PC-9 (cell line): ENCODE measurements around the gene CCNY. TPM values are rescaled to one million over a fixed set of nuclear protein-coding genes. Genes with fewer than 3 reads are reported as not detected.

Experiments
- BruUV-seq: library from RNA; stranded (reverse); fragments of 400-500 nt; replicated peaks from 2 replicates; lab custom pipeline; 2021; lab: Mats Ljungman, UMichigan
- CTCF ChIA-PET: fragments of 300-600 bp; sonication (Branson Sonifier 250); formaldehyde crosslinking; loops from one replicate; lab custom pipeline; 2022; ENCODE audit warnings: antibody characterized with exemption; lab: Charles Lee
- POLR2A ChIA-PET: fragments of 300-600 bp; sonication (Branson Sonifier 250); formaldehyde crosslinking; loops from one replicate; lab custom pipeline; 2022; ENCODE audit warnings: antibody characterized with exemption; ENCODE audit not compliant: unreplicated experiment; lab: Charles Lee
- DNase-seq, 2 experiments: peaks; one replicate each; pipeline versions ENCODE4 v3.0.0 to v3.0.0-alpha.2; 2015 to 2022; ENCODE audit warnings: mixed read lengths in 1 of 2
- H2AFZ ChIP-seq: fragments of 200-600 bp; sonication (generic); 2 replicates; pipeline ENCODE4 v1.8.1; 2017; ENCODE audit warnings: antibody characterized with exemption
- H3F3A ChIP-seq: fragments of 200-600 bp; sonication (generic); 2 replicates; pipeline ENCODE4 v1.8.1; 2017; ENCODE audit warnings: antibody characterized with exemption, mild to moderate bottlenecking, low read depth; ENCODE audit not compliant: insufficient read depth
- H3K27ac ChIP-seq: fragments of 200-600 bp; sonication (generic); 2 replicates; pipeline ENCODE4 v1.6.1; 2016; ENCODE audit warnings: mixed run types
- H3K27me3 ChIP-seq: fragments of 200-600 bp; sonication (generic); 2 replicates; pipeline ENCODE4 v1.6.1; 2016; ENCODE audit warnings: low read depth, mixed run types; ENCODE audit not compliant: insufficient read depth
- H3K36me3 ChIP-seq: fragments of 200-600 bp; sonication (generic); 2 replicates; pipeline ENCODE4 v1.6.1; 2016; ENCODE audit warnings: low read depth, mixed run types
- H3K4me1 ChIP-seq: fragments of 200-600 bp; sonication (generic); replicated peaks from 2 replicates; pipeline ENCODE4 v1.6.1; 2016; ENCODE audit warnings: mixed run types; ENCODE audit not compliant: insufficient read depth
- H3K4me2 ChIP-seq: fragments of 200-600 bp; sonication (generic); 2 replicates; pipeline ENCODE4 v1.6.1; 2017; ENCODE audit warnings: mixed run types
- H3K4me3 ChIP-seq: fragments of 200-600 bp; sonication (generic); 2 replicates; pipeline ENCODE4 v1.6.1; 2016; ENCODE audit warnings: mixed run types
- H3K79me2 ChIP-seq: fragments of 200-600 bp; sonication (generic); 2 replicates; pipeline ENCODE4 v1.6.1; 2017; ENCODE audit warnings: low read depth, mixed run types
- H3K9me2 ChIP-seq: fragments of 200-600 bp; sonication (generic); 2 replicates; pipeline ENCODE4 v1.8.1; 2017; ENCODE audit warnings: mild to moderate bottlenecking; ENCODE audit not compliant: insufficient read depth
- H3K9me3 ChIP-seq: fragments of 200-600 bp; sonication (generic); 2 replicates; pipeline ENCODE4 v1.8.1; 2016; ENCODE audit warnings: low read depth; ENCODE audit not compliant: insufficient read depth
- H4K20me1 ChIP-seq: fragments of 200-600 bp; sonication (generic); 2 replicates; pipeline ENCODE4 v1.8.1; 2017; ENCODE audit not compliant: insufficient read depth
- CTCF ChIP-seq: fragments of 200-600 bp; sonication (generic); conservative IDR thresholded peaks from 2 replicates; pipeline ENCODE4 v1.6.1; 2017; ENCODE audit warnings: mixed run types, antibody characterized with exemption, mild to moderate bottlenecking, moderate library complexity
- EZH2 ChIP-seq: fragments of 200-600 bp; sonication (generic); IDR thresholded peaks from 2 replicates; pipeline ENCODE4 v1.8.0; 2017; ENCODE audit warnings: antibody characterized with exemption, low read depth
- intact Hi-C: fragments of 100-400 bp; cut with micrococcal nuclease; formaldehyde crosslinking; loops from one replicate; pipeline ENCODE4 v1.10.0; 2022; ENCODE audit not compliant: unreplicated experiment
- total RNA-seq: library from RNA; stranded (reverse); gene quantifications from 2 replicates; pipeline ENCODE4 v1.2.3, GENCODE V29; 2021

CCNY gene
- total RNA-seq, 1 experiment from 2014 or later, result 69.5 TPM

GRCh38 chr10:35347899-35348608 lies 11.7 kb downstream of the CCNY start:
- H3K27ac ChIP-seq, result no peak overlapping the region
- TF ChIP-seq EZH2 (no peak), CTCF (no peak)
- no peaks in the 10 kb centered on the region for H3F3A ChIP-seq
- no peaks in the 10 kb centered on the region for H3K36me3 ChIP-seq
- ChIA-PET CTCF (no interaction called here), POLR2A (interaction anchor here (0.6 kb wide), 1 partner anchor 221 kb away, joined by 4 read pairs; the partner anchor contains the start of gene CREM)
- no peaks in the 10 kb centered on the region for H3K4me1 ChIP-seq
- no peak overlapping the region for H3K4me2 ChIP-seq
- DNase-seq, result no peak
- no peaks in the 10 kb centered on the region for H3K9me2 ChIP-seq
- peaks cover 87% of the 10 kb centered on the region for H3K79me2 ChIP-seq
- intact Hi-C loops, result no loop called here
- no peaks in the 10 kb centered on the region for H3K27me3 ChIP-seq
- H3K4me3 ChIP-seq, result no peak overlapping the region
- no peaks in the 10 kb centered on the region for H3K9me3 ChIP-seq
- no TSS peak for BruUV-seq
- peaks cover 32% of the 10 kb centered on the region for H4K20me1 ChIP-seq
- no peak overlapping the region for H2AFZ ChIP-seq

GRCh38 chr10:35348609-35349388 lies 12.5 kb downstream of the CCNY start:
- BruUV-seq, result no TSS peak
- no peaks in the 10 kb centered on the region for H3F3A ChIP-seq
- H3K9me2 ChIP-seq, result no peaks in the 10 kb centered on the region
- TF ChIP-seq CTCF (no peak), EZH2 (no peak)
- no peaks in the 10 kb centered on the region for H3K36me3 ChIP-seq
- CTCF ChIA-PET, result no interaction called here
- H3K27ac ChIP-seq, result no peak overlapping the region
- H3K9me3 ChIP-seq, result no peaks in the 10 kb centered on the region
- POLR2A ChIA-PET, result interaction anchor here (0.5 kb wide), 1 partner anchor 240 kb away, joined by 16 read pairs; no protein-coding TSS in a partner anchor
- H3K4me3 ChIP-seq, result no peak overlapping the region
- H3K4me2 ChIP-seq, result no peak overlapping the region
- H2AFZ ChIP-seq, result no peak overlapping the region
- no peaks in the 10 kb centered on the region for H3K4me1 ChIP-seq
- intact Hi-C loops, result no loop called here
- H3K79me2 ChIP-seq, result peaks cover 90% of the 10 kb centered on the region
- DNase-seq, result no peak
- H4K20me1 ChIP-seq, result peaks cover 29% of the 10 kb centered on the region
- no peaks in the 10 kb centered on the region for H3K27me3 ChIP-seq

GRCh38 chr10:35349389-35349915 lies 13.1 kb downstream of the CCNY start:
- intact Hi-C loops, result no loop called here
- peaks cover 25% of the 10 kb centered on the region; the same call in 1 of the 2 replicates for H4K20me1 ChIP-seq
- CTCF ChIA-PET, result no interaction called here

More at GRCh38 chr10:35349389-35349915, 13.1 kb downstream of the CCNY start:
- Histone ChIP-seq H3K9me2 (no peaks in the 10 kb centered on the region), H3K4me2 (no peak overlapping the region), H3K4me1 (no peaks in the 10 kb centered on the region), H2AFZ (no peak overlapping the region), H3K9me3 (no peaks in the 10 kb centered on the region), H3K79me2 (peaks cover 90% of the 10 kb centered on the region), H3K27me3 (no peaks in the 10 kb centered on the region), H3K36me3 (no peaks in the 10 kb centered on the region), H3K27ac (no peak overlapping the region), H3F3A (no peaks in the 10 kb centered on the region), H3K4me3 (no peak overlapping the region)
- BruUV-seq, result no TSS peak
- no peak for TF ChIP-seq CTCF
- no peak for TF ChIP-seq EZH2
- DNase-seq, result no peak
- POLR2A ChIA-PET, result interaction anchor here (0.5 kb wide), 1 partner anchor 239 kb away, joined by 16 read pairs; no protein-coding TSS in a partner anchor
